Activated T-cell treated with anti-CD3 and anti-CD28 coated beads, Interleukin-2, amount 50 U/mL, for 4 hours (primary cell): ENCODE data around the gene APPL2. TPM values are rescaled to one million over a fixed set of nuclear protein-coding genes. Genes with fewer than 3 reads are reported as not detected.
A peak's percentile ranks its signal among the peaks of the same experiment; 100 is the strongest.
"Not testable (repeated sequence)": the region's sequence is repeated elsewhere in the genome, so short reads cannot be mapped to it uniquely, and the experiment has no call there.

Experiments used
- ATAC-seq, 2 donors: fragments of 200-7000 bp; cut with Tn5 transposase; one replicate each; pipeline ENCODE4 v1.10.0; 2021
- DNase-seq: peaks from one replicate; pipeline ENCODE4 v3.0.0-alpha.2; 2020
- H3K27me3 Mint-ChIP-seq: one replicate; pipeline ENCODE4 v1.8.0; 2021; ENCODE audit warnings: low read depth, mixed read lengths
- H3K36me3 Mint-ChIP-seq: one replicate; pipeline ENCODE4 v1.8.0; 2022; ENCODE audit warnings: mixed read lengths; ENCODE audit not compliant: insufficient read depth
- H3K4me1 Mint-ChIP-seq: one replicate; pipeline ENCODE4 v1.8.0; 2021; ENCODE audit warnings: low read depth, mixed read lengths
- H3K4me3 Mint-ChIP-seq: one replicate; pipeline ENCODE4 v1.8.0; 2021; ENCODE audit warnings: mild to moderate bottlenecking, moderate library complexity, mixed read lengths
- H3K9me3 Mint-ChIP-seq: one replicate; pipeline ENCODE4 v1.8.0; 2021; ENCODE audit warnings: mixed read lengths
- total RNA-seq, 3 donors: library from RNA; stranded (reverse); gene quantifications; one replicate each; pipeline ENCODE4 v1.2.1, GENCODE V29; 2021

Gene APPL2
- total RNA-seq, 3 donors from 2014 or later: 7.8 to 8.6 (median 8.0) TPM

DNA sequence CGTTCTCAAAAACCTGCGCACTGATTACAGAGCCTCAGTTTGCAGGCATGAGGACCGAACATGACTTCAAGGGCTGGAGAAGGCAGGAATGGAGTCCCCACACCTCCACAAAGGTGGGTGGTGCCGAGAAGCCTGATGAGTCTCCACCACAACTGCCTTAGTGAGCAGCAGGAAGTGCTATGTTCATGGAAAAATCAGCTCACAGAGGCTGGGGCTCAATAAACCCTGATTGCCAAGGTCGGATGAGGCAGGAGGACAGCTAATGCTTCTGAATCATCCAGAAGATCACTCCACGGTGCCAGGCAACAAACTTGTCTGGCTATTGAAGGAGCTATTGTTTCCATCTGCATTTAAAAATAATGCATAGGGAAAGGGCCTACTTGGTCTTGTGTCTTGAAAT lies 31.1 kb downstream of the APPL2 start:
- H3K36me3 Mint-ChIP-seq: peaks cover 44% of the 10 kb centered on the region
- ATAC-seq: peak; percentile 66 to 70

DNA sequence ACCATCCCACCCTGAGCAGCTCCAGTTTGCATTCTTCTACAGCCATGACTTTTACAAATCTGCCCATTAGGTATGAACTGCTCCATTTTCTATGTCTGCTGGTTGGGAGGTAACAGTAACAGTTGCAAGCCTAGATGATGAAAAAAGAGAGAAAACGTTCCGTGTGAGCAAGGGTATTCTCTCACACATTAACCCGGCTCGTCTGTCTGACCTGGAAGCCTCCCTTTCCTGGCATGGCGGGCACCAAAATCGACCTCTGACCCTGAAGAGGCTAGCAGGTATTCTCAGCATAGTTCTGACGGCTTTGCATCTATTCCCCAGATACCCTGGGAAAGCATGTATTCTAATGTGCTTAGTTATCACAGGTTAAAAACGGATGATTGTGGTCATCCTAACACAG lies 31.8 kb downstream of the APPL2 start:
- peaks cover 43% of the 10 kb centered on the region for H3K36me3 Mint-ChIP-seq
- DNase-seq (no peak), ATAC-seq (no peak)
- no peaks in the 10 kb centered on the region for H3K27me3 Mint-ChIP-seq
- H3K9me3 Mint-ChIP-seq: no peaks in the 10 kb centered on the region
- H3K4me1 Mint-ChIP-seq: peaks cover 7% of the 10 kb centered on the region
- H3K4me3 Mint-ChIP-seq: no peak overlapping the region

More for the DNA sequence above, 31.1 kb downstream of the APPL2 start:
- DNase-seq: no peak
- Mint-ChIP-seq H3K9me3 (no peaks in the 10 kb centered on the region), H3K4me3 (no peak overlapping the region), H3K4me1 (peaks cover 7% of the 10 kb centered on the region), H3K27me3 (no peaks in the 10 kb centered on the region)

DNA sequence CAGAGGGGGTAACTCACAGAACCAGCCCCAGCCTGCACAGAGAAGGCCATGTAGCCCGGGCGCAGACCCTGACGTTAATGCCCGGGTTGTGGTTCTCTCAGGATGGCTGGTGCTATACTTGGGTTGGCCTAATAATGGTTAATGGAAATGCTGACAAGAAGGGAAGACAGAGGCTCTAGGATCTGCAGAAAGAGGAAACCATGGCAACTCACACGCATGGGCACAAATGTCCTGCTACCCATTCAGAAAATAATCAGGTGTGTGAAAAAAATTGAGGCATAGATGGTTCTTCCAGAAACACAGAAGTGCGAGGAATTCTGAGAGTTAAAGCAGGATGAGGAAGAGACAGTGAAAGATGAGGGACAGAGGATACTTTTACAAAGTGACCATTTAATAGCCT lies 33.8 kb downstream of the APPL2 start:
- Mint-ChIP-seq H3K9me3 (no peaks in the 10 kb centered on the region), H3K36me3 (peaks cover 36% of the 10 kb centered on the region), H3K4me3 (no peak overlapping the region)

DNA sequence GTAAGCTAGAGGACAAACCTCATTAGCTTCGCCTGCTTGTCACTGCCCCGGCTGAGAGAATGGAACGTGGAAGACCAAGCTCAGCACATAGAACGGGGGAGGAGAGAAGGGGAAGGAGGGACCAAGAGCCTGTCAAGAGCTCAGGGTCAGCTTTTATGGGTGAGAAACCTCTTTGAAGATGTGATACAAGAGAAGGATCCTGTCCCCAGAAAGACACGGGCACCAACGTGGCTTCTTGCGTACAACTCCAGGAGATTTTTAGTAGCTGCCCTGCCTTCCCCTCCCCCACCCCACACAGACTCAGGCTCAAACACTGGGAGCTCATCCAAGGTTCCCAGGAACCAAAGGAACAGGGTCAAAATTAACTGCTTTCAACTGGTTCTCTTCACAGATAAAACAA lies 34.7 kb downstream of the APPL2 start:
- DNase-seq: no peak
- H3K9me3 Mint-ChIP-seq: no peaks in the 10 kb centered on the region
- peaks cover 33% of the 10 kb centered on the region for H3K36me3 Mint-ChIP-seq
- no peak overlapping the region for H3K4me3 Mint-ChIP-seq
- no peaks in the 10 kb centered on the region for H3K27me3 Mint-ChIP-seq
- peaks cover 7% of the 10 kb centered on the region for H3K4me1 Mint-ChIP-seq
- no peak for ATAC-seq

More for the DNA sequence above, 33.8 kb downstream of the APPL2 start:
- DNase-seq (no peak), ATAC-seq (no peak)
- Mint-ChIP-seq H3K4me1 (peaks cover 7% of the 10 kb centered on the region), H3K27me3 (no peaks in the 10 kb centered on the region)

DNA sequence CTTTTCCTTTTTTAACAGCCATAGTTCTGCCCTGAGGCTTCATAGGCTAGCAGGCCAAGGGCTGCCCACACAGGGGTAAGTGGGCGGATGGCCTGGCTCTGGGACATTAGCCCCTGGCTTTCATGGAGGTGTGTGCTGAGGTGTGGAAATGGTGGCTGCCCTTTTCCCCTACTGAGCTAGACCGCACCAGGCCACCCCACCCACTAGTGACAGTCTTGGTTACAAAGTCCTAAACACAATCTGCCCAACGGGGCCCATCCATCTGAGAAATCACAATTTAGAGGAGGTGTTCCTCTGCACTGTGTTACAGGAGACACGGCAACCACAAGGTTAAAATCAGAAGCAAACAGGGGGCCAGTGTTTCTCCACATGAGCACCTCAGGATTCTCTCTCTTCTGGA lies 35.6 kb downstream of the APPL2 start:
- no peaks in the 10 kb centered on the region for H3K27me3 Mint-ChIP-seq

DNA sequence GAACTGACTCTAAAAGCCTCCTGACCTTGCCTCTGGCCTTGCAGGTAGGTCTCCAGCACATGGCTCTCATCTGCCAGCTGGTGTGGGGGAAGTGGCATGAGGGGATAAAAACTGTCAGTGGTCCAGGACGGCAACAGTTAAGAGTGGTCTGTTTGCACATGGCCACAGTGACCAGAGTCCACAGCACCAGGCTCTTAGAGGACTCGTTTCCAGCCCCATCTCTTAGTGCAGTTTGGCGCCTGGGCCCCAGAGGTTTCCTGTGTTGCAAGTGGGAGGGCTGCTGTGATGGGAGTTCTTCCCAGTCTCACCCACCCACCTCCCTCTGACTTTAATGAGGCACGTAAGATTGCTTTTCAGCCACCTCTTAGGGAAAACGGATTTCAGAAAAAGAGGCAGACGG lies 37.0 kb downstream of the APPL2 start:
- Mint-ChIP-seq H3K9me3 (no peaks in the 10 kb centered on the region), H3K4me3 (no peak overlapping the region), H3K4me1 (no peaks in the 10 kb centered on the region), H3K36me3 (peaks cover 18% of the 10 kb centered on the region), H3K27me3 (no peaks in the 10 kb centered on the region)
- DNase-seq (no peak), ATAC-seq (no peak)

More for the DNA sequence above, 35.6 kb downstream of the APPL2 start:
- no peak overlapping the region for H3K4me3 Mint-ChIP-seq
- DNase-seq (no peak), ATAC-seq (no peak)
- peaks cover 7% of the 10 kb centered on the region for H3K4me1 Mint-ChIP-seq
- peaks cover 27% of the 10 kb centered on the region for H3K36me3 Mint-ChIP-seq
- H3K9me3 Mint-ChIP-seq: no peaks in the 10 kb centered on the region

DNA sequence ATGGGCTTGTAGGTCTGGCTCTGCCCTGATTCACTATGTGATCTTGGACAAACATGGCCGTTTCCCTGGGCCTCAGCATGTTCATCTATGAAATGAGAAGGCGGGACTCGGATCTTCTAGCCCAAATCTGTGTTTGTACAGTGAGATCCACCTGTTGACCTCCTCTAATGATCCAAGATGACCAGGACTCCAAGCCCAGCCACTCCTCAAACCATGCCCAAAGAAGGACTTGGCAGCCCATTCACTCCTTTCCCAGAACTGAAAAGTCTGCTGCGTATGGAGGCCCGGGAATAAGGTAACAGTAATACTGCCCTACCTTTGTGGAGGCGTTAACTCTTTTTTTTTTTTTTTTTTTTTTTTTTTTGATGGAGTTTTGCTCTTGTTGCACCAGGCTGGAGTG lies 39.9 kb downstream of the APPL2 start:
- DNase-seq (no peak), ATAC-seq (no peak)
- no peaks in the 10 kb centered on the region for H3K27me3 Mint-ChIP-seq
- H3K9me3 Mint-ChIP-seq: no peaks in the 10 kb centered on the region
- peaks cover 26% of the 10 kb centered on the region for H3K36me3 Mint-ChIP-seq
- no peaks in the 10 kb centered on the region for H3K4me1 Mint-ChIP-seq
- H3K4me3 Mint-ChIP-seq: no peak overlapping the region

DNA sequence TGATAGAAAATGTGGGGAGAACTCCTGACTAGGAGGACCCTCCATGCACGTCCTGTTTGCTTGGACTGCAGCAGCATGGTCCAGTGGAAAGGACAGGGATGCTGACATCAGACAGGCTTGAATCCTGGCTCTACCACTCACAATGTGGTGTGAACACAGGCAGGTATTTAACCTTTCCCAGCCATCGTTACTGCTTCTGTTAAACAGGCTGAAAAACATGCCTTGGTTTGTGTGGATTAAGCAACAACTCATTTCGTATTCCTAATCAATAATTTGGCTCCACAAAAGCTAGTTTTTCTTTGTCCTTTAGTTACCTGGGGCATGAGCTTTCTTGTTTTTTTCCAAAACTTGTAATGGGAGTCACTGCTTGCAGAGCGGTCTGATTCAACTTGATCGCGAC lies 41.0 kb downstream of the APPL2 start:
- no peaks in the 10 kb centered on the region for H3K4me1 Mint-ChIP-seq
- DNase-seq (no peak), ATAC-seq (no peak)
- H3K9me3 Mint-ChIP-seq: no peaks in the 10 kb centered on the region
- H3K27me3 Mint-ChIP-seq: no peaks in the 10 kb centered on the region
- H3K36me3 Mint-ChIP-seq: peaks cover 31% of the 10 kb centered on the region
- H3K4me3 Mint-ChIP-seq: no peak overlapping the region

DNA sequence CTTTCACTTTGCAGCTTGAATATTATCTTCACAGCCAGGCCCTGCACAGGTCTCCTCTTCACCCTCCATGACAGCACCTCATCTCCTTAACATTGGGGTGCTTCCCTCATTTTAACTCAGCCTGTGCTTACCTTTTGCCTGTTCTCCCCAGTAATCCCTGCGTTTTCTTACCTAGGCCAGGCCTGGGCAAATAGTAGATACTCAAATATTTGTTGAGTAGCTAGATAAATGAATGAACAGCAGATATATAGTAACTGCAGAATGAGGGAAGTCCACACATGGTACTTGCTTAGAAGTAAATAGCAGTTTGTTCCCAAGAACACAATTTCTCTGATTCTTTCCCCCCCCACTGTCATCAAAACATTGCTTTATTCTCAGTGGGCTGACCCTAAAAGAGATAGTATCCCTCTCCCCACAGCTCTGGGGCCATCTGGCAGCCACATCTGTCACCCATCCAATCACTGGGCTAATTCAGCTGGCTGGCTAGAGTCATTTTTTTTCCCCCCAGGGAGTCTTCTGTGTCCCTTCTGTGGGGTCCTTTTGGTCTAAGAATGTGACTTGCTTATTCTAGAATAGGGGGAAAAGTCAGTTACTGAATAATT lies 43.2 kb downstream of the APPL2 start:
- ATAC-seq (no peak), DNase-seq (no peak)
- H3K27me3 Mint-ChIP-seq: no peaks in the 10 kb centered on the region
- no peak overlapping the region for H3K4me3 Mint-ChIP-seq
- H3K36me3 Mint-ChIP-seq: peaks cover 37% of the 10 kb centered on the region
- H3K9me3 Mint-ChIP-seq: no peaks in the 10 kb centered on the region
- no peaks in the 10 kb centered on the region for H3K4me1 Mint-ChIP-seq

DNA sequence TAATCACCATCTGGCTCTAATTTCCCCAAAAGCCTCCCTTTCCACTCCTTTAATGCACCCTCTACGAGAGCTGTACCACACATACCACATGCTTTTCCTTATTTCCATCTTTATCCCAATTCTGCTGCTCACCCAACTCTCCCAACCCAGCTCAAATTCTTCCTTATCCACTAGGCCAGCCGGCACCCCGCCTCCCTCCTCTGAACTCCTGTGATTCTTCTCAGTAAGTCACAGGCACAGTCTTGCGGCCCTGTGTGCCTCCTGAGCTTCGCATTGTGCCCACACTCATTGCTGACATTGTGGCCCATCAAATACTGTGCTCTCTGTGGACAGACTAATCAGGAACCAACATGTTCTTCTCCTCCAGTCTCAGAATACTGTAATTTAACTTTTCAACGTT lies 45.4 kb downstream of the APPL2 start:
- Mint-ChIP-seq H3K9me3 (no peaks in the 10 kb centered on the region), H3K27me3 (no peaks in the 10 kb centered on the region), H3K36me3 (peaks cover 41% of the 10 kb centered on the region), H3K4me1 (no peaks in the 10 kb centered on the region), H3K4me3 (no peak overlapping the region)
- ATAC-seq (no peak), DNase-seq (no peak)

DNA sequence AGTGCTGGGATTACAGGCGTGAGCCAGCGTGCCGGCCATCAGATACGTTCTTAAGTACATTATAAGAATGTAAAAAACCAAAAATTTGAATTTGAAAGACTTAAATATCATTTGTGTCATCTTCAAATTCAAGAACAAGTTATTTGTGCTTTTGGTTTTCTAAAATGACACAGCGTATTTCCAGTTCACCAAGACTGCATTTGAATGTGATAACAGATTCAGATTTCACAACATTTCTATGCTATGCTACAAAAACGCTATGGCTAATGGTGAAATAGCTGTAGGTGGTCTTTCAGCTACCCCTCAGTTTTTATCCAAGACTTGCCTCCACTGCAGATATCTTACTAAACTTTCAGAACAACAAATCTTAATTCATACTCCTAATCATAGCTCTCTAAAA lies 46.7 kb downstream of the APPL2 start:
- peaks cover 50% of the 10 kb centered on the region for H3K36me3 Mint-ChIP-seq
- no peaks in the 10 kb centered on the region for H3K9me3 Mint-ChIP-seq
- H3K27me3 Mint-ChIP-seq: no peaks in the 10 kb centered on the region
- ATAC-seq (no peak), DNase-seq (no peak)
- H3K4me1 Mint-ChIP-seq: no peaks in the 10 kb centered on the region
- H3K4me3 Mint-ChIP-seq: no peak overlapping the region

DNA sequence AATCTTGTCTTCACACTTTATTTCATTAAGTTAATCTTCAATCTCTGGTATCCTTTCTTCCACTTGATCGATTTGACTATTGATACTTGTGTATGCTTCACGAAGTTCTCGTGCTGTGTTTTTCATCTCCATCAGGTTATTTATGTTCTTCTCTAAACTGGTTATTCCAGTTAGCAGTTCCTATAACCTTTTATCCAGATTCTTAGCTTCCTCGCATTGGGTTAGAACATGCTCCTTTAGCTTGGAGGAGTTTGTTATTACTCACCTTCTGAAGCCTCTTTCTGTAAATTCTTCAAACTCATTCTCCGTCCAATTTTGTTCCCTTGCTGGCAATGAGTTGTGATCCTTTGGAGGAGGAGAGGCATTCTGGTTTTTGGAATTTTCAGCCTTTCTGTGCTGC lies 52.0 kb downstream of the APPL2 start:
- not testable (repeated sequence) for H3K27me3 Mint-ChIP-seq, H3K4me1 Mint-ChIP-seq, ATAC-seq, H3K4me3 Mint-ChIP-seq, DNase-seq
- H3K9me3 Mint-ChIP-seq: peaks cover 15% of the 10 kb centered on the region
- peaks cover 68% of the 10 kb centered on the region for H3K36me3 Mint-ChIP-seq

DNA sequence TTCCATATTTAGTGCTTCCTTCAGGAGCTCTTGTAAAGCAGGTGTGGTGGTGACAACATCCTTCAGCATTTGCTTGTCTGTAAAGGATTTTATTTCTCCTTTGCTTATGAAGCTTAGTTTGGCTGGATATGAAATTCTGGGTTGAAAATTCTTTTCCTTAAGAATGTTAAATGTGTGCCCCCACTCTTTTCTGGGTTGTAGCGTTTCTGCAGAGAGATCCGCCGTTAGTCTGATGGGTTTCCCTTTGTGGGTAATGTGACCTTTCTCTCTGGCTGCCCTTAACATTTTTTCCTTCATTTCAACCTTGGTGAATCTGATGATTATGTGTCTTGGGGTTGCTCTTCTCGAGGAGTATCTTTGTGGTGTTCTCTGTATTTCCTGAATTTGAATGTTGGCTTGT lies 52.6 kb downstream of the APPL2 start:
- H3K4me3 Mint-ChIP-seq, H3K27me3 Mint-ChIP-seq, H3K4me1 Mint-ChIP-seq, ATAC-seq, DNase-seq: not testable (repeated sequence)
- peaks cover 64% of the 10 kb centered on the region for H3K36me3 Mint-ChIP-seq
- H3K9me3 Mint-ChIP-seq: peaks cover 15% of the 10 kb centered on the region

DNA sequence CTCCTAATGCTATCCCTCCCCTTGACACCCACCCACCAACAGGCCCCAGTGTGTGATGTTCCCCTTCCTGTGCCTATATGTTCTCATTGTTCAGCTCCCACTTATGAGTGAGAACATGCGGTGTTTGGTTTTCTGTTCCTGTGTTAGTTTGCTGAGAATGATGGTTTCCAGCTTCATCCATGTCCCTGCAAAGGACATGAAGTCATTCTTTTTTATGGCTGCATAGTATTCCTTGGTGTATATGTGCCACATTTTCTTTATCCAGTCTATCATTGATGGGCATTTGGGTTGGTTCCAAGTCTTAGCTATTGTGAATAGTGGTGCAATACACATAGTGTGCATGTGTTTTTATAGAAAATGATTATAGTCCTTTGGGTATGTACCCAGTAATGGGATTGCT lies 56.9 kb downstream of the APPL2 start:
- not testable (repeated sequence) for H3K4me3 Mint-ChIP-seq, DNase-seq, H3K4me1 Mint-ChIP-seq, H3K27me3 Mint-ChIP-seq, ATAC-seq
- H3K36me3 Mint-ChIP-seq: peaks cover 45% of the 10 kb centered on the region
- peaks cover 15% of the 10 kb centered on the region for H3K9me3 Mint-ChIP-seq

DNA sequence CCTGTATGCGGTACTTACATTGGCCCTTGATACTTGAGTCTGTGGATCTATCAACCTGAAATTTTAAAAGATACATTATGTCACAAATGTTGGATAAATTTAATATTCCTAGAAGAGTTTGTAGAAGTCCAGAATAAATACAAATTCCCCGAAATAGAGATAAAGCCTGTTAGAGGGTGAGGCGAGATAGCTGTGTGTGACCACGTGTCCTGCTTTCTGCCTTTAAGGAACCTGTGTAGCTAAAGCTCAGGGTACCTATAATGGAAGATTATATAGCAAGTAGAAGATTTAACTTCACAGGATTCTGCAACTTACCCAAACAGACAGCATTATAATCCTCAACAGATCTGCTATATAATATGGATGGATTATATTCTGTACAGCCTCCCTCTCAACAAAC lies 58.8 kb downstream of the APPL2 start:
- no peak for DNase-seq
- peaks cover 29% of the 10 kb centered on the region for H3K36me3 Mint-ChIP-seq
- H3K4me3 Mint-ChIP-seq: no peak overlapping the region

More for the DNA sequence above, 58.8 kb downstream of the APPL2 start:
- ATAC-seq: no peak
- no peaks in the 10 kb centered on the region for H3K4me1 Mint-ChIP-seq
- H3K9me3 Mint-ChIP-seq: no peaks in the 10 kb centered on the region
- no peaks in the 10 kb centered on the region for H3K27me3 Mint-ChIP-seq
